Endothelial cell of umbilical vein (primary cell): ENCODE measurements around the gene ACTR3C. TPM values are rescaled to one million over a fixed set of nuclear protein-coding genes. Genes with fewer than 3 reads are reported as not detected.

Experiments
- BruUV-seq: library from RNA; stranded (reverse); fragments of 400-500 nt; replicated peaks from 2 replicates; lab custom pipeline; 2021; lab: Mats Ljungman, UMichigan
- CTCF ChIA-PET: fragments of 300-600, 350-600 bp; sonication (Branson Sonifier 250); formaldehyde crosslinking; loops from one replicate; lab custom pipeline; 2021; ENCODE audit warnings: antibody characterized with exemption, inconsistent platforms; lab: Charles Lee
- POLR2A ChIA-PET: fragments of 300-600, 350-600 bp; sonication (Branson Sonifier 250); formaldehyde crosslinking; loops from one replicate; lab custom pipeline; 2021; ENCODE audit warnings: antibody characterized with exemption, inconsistent platforms; lab: Charles Lee
- DNase-seq: peaks from one replicate; pipeline ENCODE4 v3.0.0-alpha.2; 2011; ENCODE audit warnings: low read depth, low spot score
- FAIRE-seq: peaks from 2 replicates; lab custom pipeline; 2011; peaks lifted over from hg19 to GRCh38; lab: Jason Lieb, UNC
- H2AFZ ChIP-seq: 2 replicates; pipeline ENCODE4 v1.6.0; 2012; ENCODE audit warnings: low read depth, low read length, control low read depth, inconsistent platforms
- H3K27ac ChIP-seq: 2 replicates; pipeline ENCODE4 v1.5.1; 2011; ENCODE audit warnings: low read depth, mild to moderate bottlenecking, control low read depth, low read length, moderate library complexity; ENCODE audit not compliant: insufficient read depth
- H3K27me3 ChIP-seq, 2 experiments: 2 replicates each; pipeline versions ENCODE4 v1.6.0 to v1.6.1; 2011; ENCODE audit warnings: low read length in 2 of 2, mixed read lengths in 1 of 2; ENCODE audit not compliant: control insufficient read depth in 2 of 2, insufficient read depth in 2 of 2
- H3K36me3 ChIP-seq, 2 experiments: 2 replicates in 1 of 2; 3 replicates in 1 of 2; pipeline ENCODE4 v1.5.1; 2011; ENCODE audit warnings: low read length in 2 of 2, mild to moderate bottlenecking in 1 of 2, moderate library complexity in 1 of 2; ENCODE audit not compliant: control insufficient read depth in 2 of 2, insufficient read depth in 2 of 2; ENCODE audit errors: extremely low read depth in 1 of 2
- H3K4me1 ChIP-seq: 3 replicates; pipeline ENCODE4 v1.5.1; 2011; ENCODE audit warnings: mild to moderate bottlenecking, low read length; ENCODE audit not compliant: control insufficient read depth, insufficient read depth; ENCODE audit errors: extremely low read depth
- H3K4me2 ChIP-seq: 2 replicates; pipeline ENCODE4 v1.6.1; 2011; ENCODE audit warnings: low read length, control low read depth, mixed read lengths; ENCODE audit not compliant: insufficient read depth
- H3K4me3 ChIP-seq, 3 experiments: fragments of 200-600 bp in 1 of 3; sonication (generic), shearing (Covaris generic) in 1 of 3; replicated peaks in 1 of 3; 2 replicates each; pipeline ENCODE4 v1.5.1; 2011 to 2016; ENCODE audit warnings: control low read depth in 3 of 3, low read length in 3 of 3, mild to moderate bottlenecking in 2 of 3, inconsistent platforms in 1 of 3, low read depth in 1 of 3, moderate library complexity in 1 of 3; ENCODE audit not compliant: insufficient read depth in 1 of 3
- H3K79me2 ChIP-seq: 2 replicates; pipeline ENCODE4 v1.6.0; 2012; ENCODE audit warnings: low read length, inconsistent platforms; ENCODE audit not compliant: control insufficient read depth, insufficient read depth
- H3K9ac ChIP-seq: replicated peaks from 2 replicates; pipeline ENCODE3; 2011; ENCODE audit warnings: low read length, control low read depth; ENCODE audit not compliant: insufficient read depth; ENCODE audit errors: extremely low read depth
- H3K9me1 ChIP-seq: replicated peaks from 3 replicates; pipeline ENCODE4 v1.6.0; 2011; ENCODE audit warnings: mild to moderate bottlenecking, low read length; ENCODE audit not compliant: control insufficient read depth, insufficient read depth; ENCODE audit errors: extremely low read depth
- H3K9me3 ChIP-seq: replicated peaks from 2 replicates; pipeline ENCODE4 v1.5.1; 2012; ENCODE audit warnings: low read length, inconsistent platforms; ENCODE audit not compliant: control insufficient read depth, insufficient read depth
- H4K20me1 ChIP-seq: replicated peaks from 2 replicates; pipeline ENCODE3; 2011; ENCODE audit warnings: mild to moderate bottlenecking, low read length; ENCODE audit not compliant: control insufficient read depth, insufficient read depth; ENCODE audit errors: extremely low read depth
- CTCF ChIP-seq, 2 donors: IDR thresholded peaks; 1 replicate in 1 of 2; 2 replicates in 1 of 2; pipeline ENCODE4 v1.5.1; 2011; ENCODE audit warnings: low read length in 2 of 2, mild to moderate bottlenecking in 2 of 2, moderate library complexity in 2 of 2, control low read depth in 1 of 2, inconsistent platforms in 1 of 2, low read depth in 1 of 2; ENCODE audit not compliant: insufficient read depth in 1 of 2; ENCODE audit errors: extremely low read depth in 1 of 2
- EZH2 ChIP-seq: IDR thresholded peaks from 2 replicates; pipeline ENCODE4 v1.6.1; 2012; ENCODE audit warnings: borderline replicate concordance, low read depth, mild to moderate bottlenecking, moderate library complexity, low read length, inconsistent platforms; ENCODE audit not compliant: severe bottlenecking
- FOS ChIP-seq: IDR thresholded peaks from 2 replicates; pipeline ENCODE4 v1.6.1; 2011; ENCODE audit warnings: mild to moderate bottlenecking, low read length, moderate library complexity, borderline replicate concordance; ENCODE audit not compliant: insufficient read depth
- GATA2 ChIP-seq: IDR thresholded peaks from 2 replicates; pipeline ENCODE4 v1.7.0; 2011; ENCODE audit warnings: low read depth, mild to moderate bottlenecking, moderate library complexity, mixed read lengths, low read length; ENCODE audit not compliant: insufficient read length, insufficient read depth
- JUN ChIP-seq: IDR thresholded peaks from 2 replicates; pipeline ENCODE4 v1.6.1; 2011; ENCODE audit warnings: borderline replicate concordance, low read depth; ENCODE audit not compliant: insufficient read length, insufficient read depth
- MAX ChIP-seq: IDR thresholded peaks from 2 replicates; pipeline ENCODE4 v1.6.1; 2011; ENCODE audit not compliant: insufficient read depth, insufficient read length
- MYC ChIP-seq: IDR thresholded peaks from one replicate; pipeline ENCODE4 v1.6.1; 2011; ENCODE audit warnings: mild to moderate bottlenecking, low read depth, low read length
- POLR2A ChIP-seq: IDR thresholded peaks from 2 replicates; pipeline ENCODE4 v1.6.1; 2012; ENCODE audit warnings: low read depth, mild to moderate bottlenecking, control low read depth, low read length
- POLR2AphosphoS5 ChIP-seq: IDR thresholded peaks from 2 replicates; pipeline ENCODE4 v1.6.1; 2012; ENCODE audit warnings: low read depth, mild to moderate bottlenecking, control low read depth, low read length, moderate library complexity; ENCODE audit not compliant: insufficient read depth
- dilution Hi-C: fragments of 300-500 bp; cut with MboI; formaldehyde crosslinking; loops from one replicate; pipeline ENCODE4 v1.15.0; 2019; ENCODE audit warnings: low sequenced_read_pairs; ENCODE audit not compliant: extremely low pct_ligation_motif_present
- intact Hi-C: fragments of 100-400 bp; cut with micrococcal nuclease; formaldehyde crosslinking; loops from one replicate; pipeline ENCODE4 v1.10.0; 2022
- polyA plus RNA-seq, 4 experiments: library from polyadenylated mRNA; depleted of rRNA in 3 of 4; stranded (reverse) in 3 of 4; unstranded in 1 of 4; fragments of >200 nt; gene quantifications; 2 replicates each; pipeline versions ENCODE4 v1.2.1 to v1.2.3, GENCODE V29; 2011 to 2012; ENCODE audit warnings: missing spikeins in 1 of 4
- total RNA-seq: library from RNA; stranded (reverse); gene quantifications from 2 replicates; pipeline ENCODE4 v1.2.3, GENCODE V29; 2021

The ACTR3C gene
- total and polyA plus RNA-seq, 2 donors (not counting 3 experiments of a cell fraction or from before 2014, with no cell fraction given): 0.33 TPM; not detected in 1

- ChIA-PET CTCF (no interaction called here), POLR2A (no interaction called here)
- Histone ChIP-seq H3K4me1 (no peaks in the 10 kb centered on the region), H3K9me1 (no peaks in the 10 kb centered on the region), H4K20me1 (no peaks in the 10 kb centered on the region), H3K79me2 (no peaks in the 10 kb centered on the region), H3K4me2 (no peak overlapping the region), H3K36me3 (no peaks in the 10 kb centered on the region), H3K9me3 (no peaks in the 10 kb centered on the region), H3K9ac (no peak overlapping the region), H3K4me3 (no peak overlapping the region), H3K27ac (no peak overlapping the region), H2AFZ (no peak overlapping the region), H3K27me3 (peaks cover 25 to 35% of the 10 kb centered on the region in 2 experiments)
- TF ChIP-seq POLR2AphosphoS5 (no peak), JUN (no peak), MAX (no peak), CTCF (IDR thresholded peaks at IDR 0.05; ENCODE audit: extremely low read depth in 1 of 2, insufficient read depth in 1 of 2, low read depth in 1 of 2, low read length in 2 of 2) (no peak), POLR2A (no peak), MYC (no peak), EZH2 (no peak), FOS (no peak), GATA2 (no peak)
- FAIRE-seq: no peak
- dilution Hi-C loops: no loop called here
- DNase-seq: no peak
- intact Hi-C loops: no loop called here
- no TSS peak for BruUV-seq
Measured at GRCh38 chr7:150344299-150344698, 21.0 kb upstream of the ACTR3C start.
